ENCODE results near the gene TMEM14A. TPM values are rescaled to one million over a fixed set of nuclear protein-coding genes. Genes with fewer than 3 reads are reported as not detected.
"Not testable (repeated sequence)": the region's sequence is repeated elsewhere in the genome, so short reads cannot be mapped to it uniquely, and the experiment has no call there.

Gene TMEM14A
- total RNA-seq, 1 donor from 2014 or later, result 33.6 TPM

DNA sequence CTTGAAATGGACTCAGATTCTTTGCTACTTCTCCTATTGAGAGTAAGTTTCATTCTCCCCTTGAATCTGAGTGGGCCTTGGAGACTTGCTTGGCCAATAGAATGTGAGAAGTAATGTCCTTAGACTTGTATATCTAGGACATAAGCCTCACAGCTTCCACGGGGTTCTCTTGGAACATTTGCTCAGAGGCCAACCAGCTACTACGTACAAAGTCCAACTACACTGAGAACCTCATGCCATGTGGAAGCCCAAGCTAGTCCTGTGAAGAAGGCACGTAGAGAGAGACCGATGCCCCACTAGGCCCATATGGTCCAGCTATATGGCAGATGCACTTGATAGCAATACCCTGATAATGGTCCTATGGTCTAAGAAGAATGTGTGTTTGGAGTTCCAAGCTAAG lies 22.9 kb downstream of the TMEM14A start:
- H3K27ac Mint-ChIP-seq, result no peak overlapping the region
- peaks cover 3% of the 10 kb centered on the region for H3K9me3 Mint-ChIP-seq (ENCODE audit: low read depth)
- TF ChIP-seq, protein P1, sequence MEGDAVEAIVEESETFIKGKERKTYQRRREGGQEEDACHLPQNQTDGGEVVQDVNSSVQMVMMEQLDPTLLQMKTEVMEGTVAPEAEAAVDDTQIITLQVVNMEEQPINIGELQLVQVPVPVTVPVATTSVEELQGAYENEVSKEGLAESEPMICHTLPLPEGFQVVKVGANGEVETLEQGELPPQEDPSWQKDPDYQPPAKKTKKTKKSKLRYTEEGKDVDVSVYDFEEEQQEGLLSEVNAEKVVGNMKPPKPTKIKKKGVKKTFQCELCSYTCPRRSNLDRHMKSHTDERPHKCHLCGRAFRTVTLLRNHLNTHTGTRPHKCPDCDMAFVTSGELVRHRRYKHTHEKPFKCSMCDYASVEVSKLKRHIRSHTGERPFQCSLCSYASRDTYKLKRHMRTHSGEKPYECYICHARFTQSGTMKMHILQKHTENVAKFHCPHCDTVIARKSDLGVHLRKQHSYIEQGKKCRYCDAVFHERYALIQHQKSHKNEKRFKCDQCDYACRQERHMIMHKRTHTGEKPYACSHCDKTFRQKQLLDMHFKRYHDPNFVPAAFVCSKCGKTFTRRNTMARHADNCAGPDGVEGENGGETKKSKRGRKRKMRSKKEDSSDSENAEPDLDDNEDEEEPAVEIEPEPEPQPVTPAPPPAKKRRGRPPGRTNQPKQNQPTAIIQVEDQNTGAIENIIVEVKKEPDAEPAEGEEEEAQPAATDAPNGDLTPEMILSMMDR (IDR thresholded peaks at IDR 0.05; ENCODE audit: unreplicated experiment), result no peak
- peaks cover 1% of the 10 kb centered on the region for H3K36me3 Mint-ChIP-seq (ENCODE audit: insufficient read depth)
- H3K4me3 Mint-ChIP-seq (ENCODE audit: low read depth), result no peak overlapping the region
- peaks cover 3% of the 10 kb centered on the region for H3K4me1 Mint-ChIP-seq (ENCODE audit: low read depth)
- H3K27me3 Mint-ChIP-seq, result no peaks in the 10 kb centered on the region
- DNase-seq (ENCODE audit: low spot score, unreplicated experiment), result no peak

DNA sequence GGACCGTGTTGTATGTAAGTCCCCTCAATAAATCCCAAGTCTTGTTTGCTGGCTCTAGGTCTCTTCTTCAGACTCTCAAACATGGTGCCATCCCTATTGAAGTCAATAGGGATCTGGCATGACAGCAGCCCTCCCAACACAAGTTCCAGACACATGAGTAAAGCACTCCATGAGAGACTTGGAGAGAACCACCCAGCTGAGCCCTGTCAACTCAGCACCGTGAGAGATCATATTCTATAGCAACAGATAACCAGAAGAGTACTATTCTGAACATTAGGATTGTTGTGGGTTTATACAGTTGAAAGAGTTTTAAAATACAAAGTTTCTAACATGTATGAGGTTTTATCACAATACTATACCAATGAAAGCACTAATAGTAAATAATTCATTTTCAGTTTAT lies 23.5 kb downstream of the TMEM14A start:
- peaks cover 1% of the 10 kb centered on the region for H3K36me3 Mint-ChIP-seq (ENCODE audit: insufficient read depth)
- no peaks in the 10 kb centered on the region for H3K27me3 Mint-ChIP-seq
- no peak overlapping the region for H3K4me3 Mint-ChIP-seq (ENCODE audit: low read depth)
- peaks cover 3% of the 10 kb centered on the region for H3K9me3 Mint-ChIP-seq (ENCODE audit: low read depth)
- no peak overlapping the region for H3K27ac Mint-ChIP-seq
- no peak for DNase-seq (ENCODE audit: low spot score, unreplicated experiment)
- TF ChIP-seq, protein P1 (IDR thresholded peaks at IDR 0.05; ENCODE audit: unreplicated experiment), result no peak
- peaks cover 3% of the 10 kb centered on the region for H3K4me1 Mint-ChIP-seq (ENCODE audit: low read depth)

DNA sequence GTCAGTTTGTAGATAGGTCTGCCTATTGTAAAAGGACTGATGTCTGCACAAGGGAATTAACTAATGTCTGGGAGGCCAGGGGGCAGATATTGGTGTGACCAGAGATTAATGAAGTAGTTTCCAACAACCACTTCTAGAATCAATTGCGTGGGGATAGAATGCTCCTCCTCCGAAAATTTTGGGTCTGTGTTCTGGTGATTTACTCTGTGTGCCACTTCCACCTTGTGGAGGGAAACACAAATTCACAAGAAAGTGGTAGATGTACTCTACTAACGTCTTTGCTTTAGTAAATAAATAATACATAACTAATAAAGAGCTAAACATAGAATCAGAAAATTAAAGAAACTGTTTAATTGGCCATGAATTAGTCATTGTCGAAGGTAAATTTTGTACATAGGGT lies 25.5 kb downstream of the TMEM14A start:
- Mint-ChIP-seq H3K4me1 (ENCODE audit: low read depth) (peaks cover 3% of the 10 kb centered on the region), H3K4me3 (ENCODE audit: low read depth) (no peak overlapping the region), H3K36me3 (ENCODE audit: insufficient read depth) (peaks cover 1% of the 10 kb centered on the region), H3K9me3 (ENCODE audit: low read depth) (peaks cover 3% of the 10 kb centered on the region), H3K27ac (no peak overlapping the region), H3K27me3 (no peaks in the 10 kb centered on the region)
- TF ChIP-seq, protein P1 (IDR thresholded peaks at IDR 0.05; ENCODE audit: unreplicated experiment), result no peak
- DNase-seq (ENCODE audit: low spot score, unreplicated experiment), result no peak

DNA sequence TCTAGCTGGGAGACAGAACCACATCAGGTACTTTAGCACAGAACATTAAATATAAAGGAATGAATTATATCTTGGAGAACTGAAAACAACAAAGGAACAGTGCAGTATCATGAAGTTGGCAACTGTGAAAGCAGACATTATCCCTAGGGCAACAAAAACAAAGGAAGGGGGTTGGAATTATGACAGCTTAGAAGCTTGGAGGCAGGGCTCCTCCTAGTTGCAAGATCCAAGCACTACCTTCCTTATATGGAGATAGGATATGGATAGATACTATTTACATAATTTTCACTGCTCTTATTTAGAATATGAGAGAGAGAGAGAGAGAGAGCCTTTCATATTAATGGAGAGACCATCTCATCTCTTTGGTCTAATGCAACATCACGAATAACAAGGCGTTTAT lies 27.0 kb downstream of the TMEM14A start:
- DNase-seq (ENCODE audit: low spot score, unreplicated experiment), result no peak
- H3K4me1 Mint-ChIP-seq (ENCODE audit: low read depth), result peaks cover 3% of the 10 kb centered on the region
- H3K27me3 Mint-ChIP-seq, result no peaks in the 10 kb centered on the region
- peaks cover 1% of the 10 kb centered on the region for H3K36me3 Mint-ChIP-seq (ENCODE audit: insufficient read depth)
- no peak overlapping the region for H3K4me3 Mint-ChIP-seq (ENCODE audit: low read depth)
- no peak overlapping the region for H3K27ac Mint-ChIP-seq
- TF ChIP-seq, protein P1 (IDR thresholded peaks at IDR 0.05; ENCODE audit: unreplicated experiment), result no peak
- H3K9me3 Mint-ChIP-seq (ENCODE audit: low read depth), result peaks cover 3% of the 10 kb centered on the region

DNA sequence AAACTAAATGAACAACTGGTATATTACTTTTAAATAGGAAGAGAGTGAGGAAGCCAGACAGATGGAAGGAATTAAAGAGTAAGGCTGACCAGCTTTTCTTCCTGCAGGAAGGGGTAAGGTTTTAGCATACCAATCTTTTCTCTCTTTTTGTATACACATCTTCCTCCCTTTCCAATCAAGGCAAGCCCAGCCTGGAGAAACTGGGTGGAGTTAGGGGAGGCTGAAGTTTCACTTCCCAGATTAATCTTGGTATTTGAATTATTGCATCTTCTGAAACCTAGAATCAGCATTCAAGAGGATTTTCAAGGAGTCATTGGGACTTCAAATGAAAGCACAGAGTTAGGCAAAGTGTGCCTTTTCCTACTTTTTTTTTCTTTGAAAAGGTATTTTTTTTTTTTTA lies 33.1 kb downstream of the TMEM14A start:
- TF ChIP-seq, protein P1 (IDR thresholded peaks at IDR 0.05; ENCODE audit: unreplicated experiment), result no peak
- Mint-ChIP-seq H3K4me3 (ENCODE audit: low read depth) (no peak overlapping the region), H3K4me1 (ENCODE audit: low read depth) (no peaks in the 10 kb centered on the region), H3K9me3 (ENCODE audit: low read depth) (peaks cover 3% of the 10 kb centered on the region), H3K27ac (no peak overlapping the region), H3K27me3 (peaks cover 3% of the 10 kb centered on the region), H3K36me3 (ENCODE audit: insufficient read depth) (no peaks in the 10 kb centered on the region)
- no peak for DNase-seq (ENCODE audit: low spot score, unreplicated experiment)

DNA sequence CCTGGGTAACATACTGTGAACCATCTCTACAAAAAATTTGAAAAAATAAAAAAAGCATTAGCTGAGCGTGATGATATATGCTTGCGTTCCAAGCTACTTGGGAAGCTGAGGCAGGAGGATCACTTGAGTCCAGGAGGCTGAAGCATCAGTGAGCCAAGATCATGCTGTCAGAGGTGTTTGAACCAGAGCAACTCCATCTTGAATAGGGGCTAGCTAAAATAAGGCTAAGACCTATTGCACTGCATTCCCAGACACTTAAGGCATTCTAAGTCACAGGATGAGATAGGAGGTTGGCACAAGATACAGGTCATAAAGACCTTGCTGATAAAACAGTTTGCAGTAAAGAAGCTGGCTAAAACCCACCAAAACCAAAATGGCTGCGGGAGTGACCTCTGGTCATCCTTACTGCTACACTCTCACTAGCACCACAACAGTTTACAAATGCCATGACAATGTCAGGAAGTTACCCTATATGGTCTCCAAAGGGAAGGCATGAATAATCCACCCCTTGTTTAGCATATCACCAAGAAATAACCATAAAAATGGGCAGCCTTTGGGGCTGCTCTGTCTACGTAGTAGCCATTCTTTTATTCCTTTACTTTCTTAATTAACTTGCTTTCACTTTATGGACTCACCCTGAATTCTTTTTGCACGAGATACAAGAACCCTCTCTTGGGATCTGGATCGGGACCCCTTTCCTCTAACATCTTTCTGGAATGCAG lies 34.0 kb downstream of the TMEM14A start:
- H3K36me3 Mint-ChIP-seq (ENCODE audit: insufficient read depth); DNase-seq (ENCODE audit: low spot score, unreplicated experiment); H3K4me3 Mint-ChIP-seq (ENCODE audit: low read depth); H3K4me1 Mint-ChIP-seq (ENCODE audit: low read depth); H3K9me3 Mint-ChIP-seq (ENCODE audit: low read depth); H3K27ac Mint-ChIP-seq; H3K27me3 Mint-ChIP-seq: not testable (repeated sequence)

All from progenitor cell of endocrine pancreas (in vitro differentiated cells).